Smooth muscle cell (in vitro differentiated cells): ENCODE data around the gene ARHGAP8. TPM values are rescaled to one million over a fixed set of nuclear protein-coding genes. Genes with fewer than 3 reads are reported as not detected.
"Not testable (repeated sequence)": the region's sequence is repeated elsewhere in the genome, so short reads cannot be mapped to it uniquely, and the experiment has no call there.

Experiments
- DNase-seq: peaks from one replicate; lab custom pipeline; 2025; ENCODE audit not compliant: unreplicated experiment; lab: John Stamatoyannopoulos, UW
- H2AFZ ChIP-seq: fragments of 200-600 bp; sonication (generic); 2 replicates; pipeline ENCODE4 v1.6.0; 2016; ENCODE audit warnings: antibody characterized with exemption, low read depth, mild to moderate bottlenecking
- H3F3A ChIP-seq: fragments of 200-600 bp; sonication (generic); 2 replicates; pipeline ENCODE4 v1.6.0; 2017; ENCODE audit warnings: antibody characterized with exemption, low read depth
- H3K27ac ChIP-seq: fragments of 200-600 bp; sonication (generic); 2 replicates; pipeline ENCODE4 v1.5.1; 2016; ENCODE audit warnings: low read depth, mild to moderate bottlenecking
- H3K27me3 ChIP-seq: fragments of 200-600 bp; sonication (generic); 2 replicates; pipeline ENCODE4 v1.6.1; 2016; ENCODE audit warnings: low read depth, mild to moderate bottlenecking
- H3K36me3 ChIP-seq: fragments of 200-600 bp; sonication (generic); 2 replicates; pipeline ENCODE4 v1.5.1; 2016; ENCODE audit warnings: low read depth
- H3K4me1 ChIP-seq: fragments of 200-600 bp; sonication (generic); 2 replicates; pipeline ENCODE4 v1.5.1; 2016; ENCODE audit warnings: low read depth
- H3K4me2 ChIP-seq: fragments of 200-600 bp; sonication (generic); 2 replicates; pipeline ENCODE4 v1.6.0; 2016; ENCODE audit warnings: mild to moderate bottlenecking
- H3K4me3 ChIP-seq: fragments of 200-600 bp; sonication (generic); 2 replicates; pipeline ENCODE4 v1.5.1; 2016; ENCODE audit warnings: mild to moderate bottlenecking
- H3K79me2 ChIP-seq: fragments of 200-600 bp; sonication (generic); 2 replicates; pipeline ENCODE4 v1.6.0; 2016; ENCODE audit warnings: low read depth, mild to moderate bottlenecking
- H3K9ac ChIP-seq: fragments of 200-600 bp; sonication (generic); 2 replicates; pipeline ENCODE4 v1.6.0; 2016; ENCODE audit warnings: low read depth
- H3K9me3 ChIP-seq: fragments of 200-600 bp; sonication (generic); replicated peaks from 2 replicates; pipeline ENCODE4 v1.5.1; 2016; ENCODE audit warnings: low read depth
- H4K20me1 ChIP-seq: fragments of 200-600 bp; sonication (generic); 2 replicates; pipeline ENCODE4 v1.6.0; 2016; ENCODE audit warnings: low read depth
- CTCF ChIP-seq: fragments of 200-600 bp; sonication (generic); IDR thresholded peaks from 2 replicates; pipeline ENCODE4 v1.5.1; 2017; ENCODE audit warnings: borderline replicate concordance, mild to moderate bottlenecking, antibody characterized with exemption; ENCODE audit not compliant: insufficient read depth, poor library complexity, severe bottlenecking
- WGBS: methylation state at CpG from one replicate; pipeline ENCODE4 v1.1.7; 2016; ENCODE audit warnings: low lambda C conversion rate; 5-methylcytosine and 5-hydroxymethylcytosine counted together
- polyA plus RNA-seq: library from polyadenylated mRNA; unstranded; fragments of >200 nt; fragmentation: Nextera tagmentation; extraction: Ambion mirVana; gene quantifications from 2 replicates; pipeline ENCODE4 v1.2.1, GENCODE V29; 2016
- total RNA-seq: library from RNA; depleted of rRNA; stranded (reverse); fragments of >200 nt; gene quantifications from 2 replicates; pipeline ENCODE4 v1.2.3, GENCODE V29; 2014

Gene ARHGAP8
- total and polyA plus RNA-seq, 2 experiments from 2014 or later: 5.8 to 11.4 TPM

GRCh38 chr22:44898236-44898635, 145.9 kb downstream of the ARHGAP8 start:
- no peaks in the 10 kb centered on the region for H3K4me1 ChIP-seq
- H4K20me1 ChIP-seq: no peaks in the 10 kb centered on the region
- H3F3A ChIP-seq: no peaks in the 10 kb centered on the region
- H3K4me2 ChIP-seq: no peak overlapping the region
- WGBS: 95% methylated on average over 6 of the region's 6 CpGs
- H3K36me3 ChIP-seq: no peaks in the 10 kb centered on the region
- H3K27me3 ChIP-seq: no peaks in the 10 kb centered on the region
- H3K9ac ChIP-seq: no peak overlapping the region
- TF ChIP-seq CTCF: no peak
- no peak for DNase-seq
- H3K27ac ChIP-seq: no peak overlapping the region
- no peak overlapping the region for H3K4me3 ChIP-seq
- H3K79me2 ChIP-seq: no peaks in the 10 kb centered on the region
- H2AFZ ChIP-seq: no peak overlapping the region
- peaks cover 17% of the 10 kb centered on the region for H3K9me3 ChIP-seq

GRCh38 chr22:44901301-44901700, 148.9 kb downstream of the ARHGAP8 start:
- H3K4me2 ChIP-seq: no peak overlapping the region
- no peaks in the 10 kb centered on the region for H3K27me3 ChIP-seq
- no peak overlapping the region for H3K27ac ChIP-seq
- no peaks in the 10 kb centered on the region for H3K79me2 ChIP-seq
- no peaks in the 10 kb centered on the region for H4K20me1 ChIP-seq
- DNase-seq: no peak
- peaks cover 17% of the 10 kb centered on the region for H3K9me3 ChIP-seq
- H3F3A ChIP-seq: no peaks in the 10 kb centered on the region
- TF ChIP-seq CTCF: no peak
- no peaks in the 10 kb centered on the region for H3K36me3 ChIP-seq
- no peaks in the 10 kb centered on the region for H3K4me1 ChIP-seq
- no peak overlapping the region for H2AFZ ChIP-seq
- H3K9ac ChIP-seq: no peak overlapping the region
- 89% methylated on average over 2 of the region's 2 CpGs for WGBS
- no peak overlapping the region for H3K4me3 ChIP-seq

- not testable (repeated sequence) for DNase-seq
Measured at GRCh38 chr22:44903164-44903563, 150.8 kb downstream of the ARHGAP8 start.

GRCh38 chr22:44904492-44905152, 152.2 kb downstream of the ARHGAP8 start:
- DNase-seq, H3K27ac ChIP-seq, H3K9ac ChIP-seq, H3K27me3 ChIP-seq, H3K4me1 ChIP-seq, H3K4me3 ChIP-seq, H3F3A ChIP-seq, H3K4me2 ChIP-seq, H3K36me3 ChIP-seq, H4K20me1 ChIP-seq, H3K79me2 ChIP-seq, H2AFZ ChIP-seq: not testable (repeated sequence)
- WGBS: 83% methylated on average over 3 of the region's 5 CpGs
- H3K9me3 ChIP-seq: peaks cover 17% of the 10 kb centered on the region

More at GRCh38 chr22:44903164-44903563, 150.8 kb downstream of the ARHGAP8 start:
- not testable (repeated sequence) for H2AFZ ChIP-seq, H3K36me3 ChIP-seq, H3K4me2 ChIP-seq, H3F3A ChIP-seq, H3K27me3 ChIP-seq, H3K4me1 ChIP-seq, H4K20me1 ChIP-seq, H3K4me3 ChIP-seq, H3K79me2 ChIP-seq, H3K27ac ChIP-seq, H3K9ac ChIP-seq
- peaks cover 17% of the 10 kb centered on the region for H3K9me3 ChIP-seq
- no CpG with 5 or more reads among the region's 2 CpGs for WGBS
